ENCODE measurements around the gene TPM4.

GRCh38 chr19:16045893-16046292, 30.4 kb upstream of the TPM4 start:
- no peak for TF ChIP-seq CTCF (IDR thresholded peaks at IDR 0.05)
- no peak for TF ChIP-seq POLR2A (IDR thresholded peaks at IDR 0.05)

Measured in thyroid gland (tissue), 4 donors.